ENCODE data around the gene PNMA8A. TPM values are rescaled to one million over a fixed set of nuclear protein-coding genes. Genes with fewer than 3 reads are reported as not detected.
"Not testable (repeated sequence)": the region's sequence is repeated elsewhere in the genome, so short reads cannot be mapped to it uniquely, and the experiment has no call there.

Gene PNMA8A
- total RNA-seq, 5 donors from 2014 or later (not counting 1 experiment from before 2014, with no cell fraction given) = 0.15 to 1.1 (median 0.43) TPM; not detected in 2

GRCh38 chr19:46446021-46446420 lies 25.3 kb downstream of the PNMA8A start:
- Histone ChIP-seq H3K27ac (ENCODE audit: low read length) (no peak overlapping the region), H3K36me3 (ENCODE audit: control insufficient read depth in 2 of 2, extremely low read depth in 1 of 2, insufficient read depth in 1 of 2, low read length in 1 of 2) (no peaks in the 10 kb centered on the region), H3K4me3 (ENCODE audit: control insufficient read depth in 1 of 2, extremely low read depth in 1 of 2, low read length in 1 of 2) (no peak overlapping the region), H3K4me1 (ENCODE audit: control insufficient read depth in 1 of 2, extremely low read depth in 1 of 2, insufficient read depth in 2 of 2, low read length in 2 of 2) (no peaks in the 10 kb centered on the region), H3K27me3 (replicated peaks in 1 of 2; ENCODE audit: control insufficient read depth in 2 of 2, extremely low read depth in 1 of 2, insufficient read depth in 2 of 2, low read length in 1 of 2) (peaks cover 0 to 15% of the 10 kb centered on the region in 2 experiments), H3K9me3 (no peaks in the 10 kb centered on the region)
- Mint-ChIP-seq H3K36me3 (peaks cover 3% of the 10 kb centered on the region), H3K27me3 (peaks cover 11% of the 10 kb centered on the region in 2 donors), H3K9me3 (peaks cover 7 to 8% (median 8%) of the 10 kb centered on the region in 3 donors), H3K27ac (no peak overlapping the region), H3K4me3 (no peak overlapping the region), H3K4me1 (peaks cover 0 to 4% (median 0%) of the 10 kb centered on the region in 3 donors)
- no peak for ATAC-seq (replicated peaks in 1 of 4)
- ChIA-PET POLR2A (no interaction called here), CTCF (no interaction called here)
- DNase-seq = no peak
- 68% methylated on average over 11 of the region's 15 CpGs for whole genome bisulfite sequencing (ENCODE audit: insufficient coverage)

DNA sequence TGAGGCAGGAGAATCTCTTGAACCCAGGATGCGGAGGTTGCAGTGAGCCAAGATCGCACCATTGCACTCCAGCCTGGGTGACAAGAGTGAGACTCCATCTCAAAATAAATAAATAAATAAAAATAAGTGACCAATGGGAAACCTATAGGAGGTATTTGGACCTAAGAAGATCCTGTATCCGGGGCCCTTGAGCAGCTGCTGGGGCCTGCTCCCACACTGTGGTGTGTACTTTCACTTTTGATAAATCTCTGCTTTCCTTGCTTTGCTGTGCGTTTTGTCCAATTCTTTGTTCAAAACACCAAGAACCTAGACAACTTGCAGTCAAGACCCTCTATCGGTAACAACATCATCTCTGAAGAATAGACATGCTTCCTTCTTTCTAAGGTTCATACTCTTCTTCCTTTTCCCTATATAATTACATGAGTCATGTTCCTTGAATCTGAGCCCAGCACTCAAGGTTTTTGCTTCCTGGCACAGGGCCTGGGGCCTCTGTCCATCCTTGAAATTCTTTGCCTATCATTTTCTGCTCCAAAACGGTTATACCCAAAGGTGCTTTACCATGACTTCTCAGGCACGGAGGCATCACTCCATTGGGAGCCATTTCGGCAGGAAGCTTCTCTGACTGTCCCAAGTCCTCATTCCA lies 28.4 kb downstream of the PNMA8A start:
- no peaks in the 10 kb centered on the region for H3K9me3 Mint-ChIP-seq
- no peaks in the 10 kb centered on the region for H3K36me3 Mint-ChIP-seq
- Histone ChIP-seq H3K4me3 (ENCODE audit: control insufficient read depth in 1 of 2, extremely low read depth in 1 of 2, low read length in 1 of 2) (no peak overlapping the region), H3K27me3 (replicated peaks in 1 of 2; ENCODE audit: control insufficient read depth in 2 of 2, extremely low read depth in 1 of 2, insufficient read depth in 2 of 2, low read length in 1 of 2) (peaks cover 0 to 9% of the 10 kb centered on the region in 2 experiments), H3K36me3 (ENCODE audit: control insufficient read depth in 2 of 2, extremely low read depth in 1 of 2, insufficient read depth in 1 of 2, low read length in 1 of 2) (no peaks in the 10 kb centered on the region), H3K9me3 (no peaks in the 10 kb centered on the region), H3K27ac (ENCODE audit: low read length) (no peak overlapping the region), H3K4me1 (ENCODE audit: control insufficient read depth in 1 of 2, extremely low read depth in 1 of 2, insufficient read depth in 2 of 2, low read length in 2 of 2) (no peaks in the 10 kb centered on the region)
- ATAC-seq (replicated peaks in 1 of 4) (no peak), DNase-seq (no peak)
- H3K4me1 Mint-ChIP-seq = peaks cover 0 to 4% (median 0%) of the 10 kb centered on the region in 3 donors
- H3K4me3 Mint-ChIP-seq = no peak overlapping the region
- WGBS (ENCODE audit: insufficient coverage) = 59% methylated on average over 5 of the region's 8 CpGs
- H3K27me3 Mint-ChIP-seq = peaks cover 8 to 11% of the 10 kb centered on the region in 2 donors
- POLR2A ChIA-PET = no interaction called here
- CTCF ChIA-PET = no interaction called here
- H3K27ac Mint-ChIP-seq = no peak overlapping the region

- Mint-ChIP-seq H3K4me1 (peaks cover 0 to 4% (median 0%) of the 10 kb centered on the region in 3 donors), H3K36me3 (no peaks in the 10 kb centered on the region), H3K4me3 (no peak overlapping the region), H3K27ac (no peak overlapping the region), H3K27me3 (peaks cover 5 to 10% of the 10 kb centered on the region in 2 donors), H3K9me3 (no peaks in the 10 kb centered on the region)
- no CpG with 5 or more reads among the region's 1 CpG for WGBS (ENCODE audit: insufficient coverage)
- POLR2A ChIA-PET = no interaction called here
- H3K27ac ChIP-seq (ENCODE audit: low read length) = no peak overlapping the region
- no peaks in the 10 kb centered on the region for H3K9me3 ChIP-seq
- CTCF ChIA-PET = interaction anchor here in 1 of 2 donors (0.6 kb wide), 1 partner anchor 13 kb away, joined by 4 read pairs; no protein-coding TSS in a partner anchor
- DNase-seq (no peak), ATAC-seq (replicated peaks in 1 of 4) (no peak)
- peaks cover 0 to 6% of the 10 kb centered on the region in 2 experiments for H3K27me3 ChIP-seq (replicated peaks in 1 of 2; ENCODE audit: control insufficient read depth in 2 of 2, extremely low read depth in 1 of 2, insufficient read depth in 2 of 2, low read length in 1 of 2)
- H3K36me3 ChIP-seq (ENCODE audit: control insufficient read depth in 2 of 2, extremely low read depth in 1 of 2, insufficient read depth in 1 of 2, low read length in 1 of 2) = no peaks in the 10 kb centered on the region
- no peaks in the 10 kb centered on the region for H3K4me1 ChIP-seq (ENCODE audit: control insufficient read depth in 1 of 2, extremely low read depth in 1 of 2, insufficient read depth in 2 of 2, low read length in 2 of 2)
- no peak overlapping the region for H3K4me3 ChIP-seq (ENCODE audit: control insufficient read depth in 1 of 2, extremely low read depth in 1 of 2, low read length in 1 of 2)
These were observed 29.5 kb downstream of the PNMA8A start for GRCh38 chr19:46441866-46442265.

GRCh38 chr19:46435689-46436088 lies 35.7 kb downstream of the PNMA8A start:
- POLR2A ChIA-PET = interaction anchor here in 1 of 2 donors (0.5 kb wide), 1 partner anchor 140 kb away, joined by 5 read pairs; no protein-coding TSS in a partner anchor
- H3K27me3 ChIP-seq (replicated peaks in 1 of 2; ENCODE audit: control insufficient read depth in 2 of 2, extremely low read depth in 1 of 2, insufficient read depth in 2 of 2, low read length in 1 of 2) = peaks cover 4 to 29% of the 10 kb centered on the region in 2 experiments
- H3K27ac Mint-ChIP-seq; H3K4me1 ChIP-seq (ENCODE audit: control insufficient read depth in 1 of 2, extremely low read depth in 1 of 2, insufficient read depth in 2 of 2, low read length in 2 of 2); H3K27ac ChIP-seq (ENCODE audit: low read length); H3K9me3 Mint-ChIP-seq; H3K4me3 ChIP-seq (ENCODE audit: control insufficient read depth in 1 of 2, extremely low read depth in 1 of 2, low read length in 1 of 2); H3K9me3 ChIP-seq; DNase-seq; H3K4me3 Mint-ChIP-seq; H3K36me3 Mint-ChIP-seq; H3K4me1 Mint-ChIP-seq; H3K36me3 ChIP-seq (ENCODE audit: control insufficient read depth in 2 of 2, extremely low read depth in 1 of 2, insufficient read depth in 1 of 2, low read length in 1 of 2); ATAC-seq (replicated peaks in 1 of 4); CTCF ChIA-PET: not testable (repeated sequence)
- WGBS (ENCODE audit: insufficient coverage) = 100% methylated on average over 2 of the region's 4 CpGs
- peaks cover 26 to 37% of the 10 kb centered on the region in 2 donors for H3K27me3 Mint-ChIP-seq

GRCh38 chr19:46435009-46435408 lies 36.4 kb downstream of the PNMA8A start:
- Histone ChIP-seq H3K36me3 (ENCODE audit: control insufficient read depth in 2 of 2, extremely low read depth in 1 of 2, insufficient read depth in 1 of 2, low read length in 1 of 2) (no peaks in the 10 kb centered on the region), H3K4me1 (ENCODE audit: control insufficient read depth in 1 of 2, extremely low read depth in 1 of 2, insufficient read depth in 2 of 2, low read length in 2 of 2) (no peaks in the 10 kb centered on the region), H3K27me3 (replicated peaks in 1 of 2; ENCODE audit: control insufficient read depth in 2 of 2, extremely low read depth in 1 of 2, insufficient read depth in 2 of 2, low read length in 1 of 2) (peaks cover 5 to 32% of the 10 kb centered on the region in 2 experiments), H3K27ac (ENCODE audit: low read length) (no peak overlapping the region), H3K9me3 (no peaks in the 10 kb centered on the region), H3K4me3 (ENCODE audit: control insufficient read depth in 1 of 2, extremely low read depth in 1 of 2, low read length in 1 of 2) (no peak overlapping the region)
- Mint-ChIP-seq H3K27ac (no peak overlapping the region), H3K36me3 (no peaks in the 10 kb centered on the region), H3K4me3 (no peak overlapping the region), H3K9me3 (no peaks in the 10 kb centered on the region), H3K27me3 (peaks cover 32 to 44% of the 10 kb centered on the region in 2 donors), H3K4me1 (peaks cover 0 to under 1% (median 0%) of the 10 kb centered on the region in 3 donors)
- WGBS (ENCODE audit: insufficient coverage) = 68% methylated on average over 3 of the region's 6 CpGs
- ChIA-PET POLR2A (interaction anchor here in 1 of 2 donors (0.5 kb wide), 1 partner anchor 139 kb away, joined by 5 read pairs; no protein-coding TSS in a partner anchor), CTCF (no interaction called here)
- no peak for ATAC-seq (replicated peaks in 1 of 4)
- no peak for DNase-seq

DNA sequence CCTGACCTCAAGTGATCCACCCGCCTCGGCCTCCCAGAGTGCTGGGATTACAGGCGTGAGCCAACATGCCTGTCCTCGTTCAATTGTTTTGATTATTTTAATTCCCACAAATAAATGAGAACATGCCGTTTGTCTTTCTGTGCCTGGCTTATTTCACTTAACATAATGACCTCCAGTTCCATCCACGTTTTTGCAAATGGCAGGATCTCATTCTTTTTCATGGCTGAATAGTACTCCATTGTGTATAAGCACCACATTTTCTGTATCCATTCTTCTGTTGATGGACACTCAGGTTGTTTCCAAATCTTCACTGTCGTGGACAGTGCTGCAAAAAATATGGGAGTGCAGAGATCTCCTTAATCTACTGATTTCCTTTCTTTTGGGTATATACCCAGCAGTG lies 37.9 kb downstream of the PNMA8A start:
- H3K4me3 Mint-ChIP-seq; H3K27ac Mint-ChIP-seq; DNase-seq; H3K9me3 Mint-ChIP-seq; H3K4me1 ChIP-seq (ENCODE audit: control insufficient read depth in 1 of 2, extremely low read depth in 1 of 2, insufficient read depth in 2 of 2, low read length in 2 of 2); H3K36me3 ChIP-seq (ENCODE audit: control insufficient read depth in 2 of 2, extremely low read depth in 1 of 2, insufficient read depth in 1 of 2, low read length in 1 of 2); H3K36me3 Mint-ChIP-seq; H3K27ac ChIP-seq (ENCODE audit: low read length); ATAC-seq (replicated peaks in 1 of 4); H3K9me3 ChIP-seq; H3K4me3 ChIP-seq (ENCODE audit: control insufficient read depth in 1 of 2, extremely low read depth in 1 of 2, low read length in 1 of 2): not testable (repeated sequence)
- 76% methylated on average over 6 of the region's 7 CpGs for WGBS (ENCODE audit: insufficient coverage)
- ChIA-PET CTCF (interaction anchor here in 1 of 2 donors (0.6 kb wide), 1 partner anchor 420 kb away, joined by 3 read pairs; no protein-coding TSS in a partner anchor), POLR2A (interaction anchor here in 1 of 2 donors (0.6 kb wide), 1 partner anchor 93 kb away, joined by 6 read pairs; no protein-coding TSS in a partner anchor)
- H3K27me3 Mint-ChIP-seq = peaks cover 47 to 58% of the 10 kb centered on the region in 2 donors
- peaks cover 8 to 11% (median 9%) of the 10 kb centered on the region in 3 donors for H3K4me1 Mint-ChIP-seq
- H3K27me3 ChIP-seq (replicated peaks in 1 of 2; ENCODE audit: control insufficient read depth in 2 of 2, extremely low read depth in 1 of 2, insufficient read depth in 2 of 2, low read length in 1 of 2) = peaks cover 5 to 41% of the 10 kb centered on the region in 2 experiments

Data from T-cell (primary cell).